ENCODE results near the gene MRPS33.

MRPS33 gene

DNA sequence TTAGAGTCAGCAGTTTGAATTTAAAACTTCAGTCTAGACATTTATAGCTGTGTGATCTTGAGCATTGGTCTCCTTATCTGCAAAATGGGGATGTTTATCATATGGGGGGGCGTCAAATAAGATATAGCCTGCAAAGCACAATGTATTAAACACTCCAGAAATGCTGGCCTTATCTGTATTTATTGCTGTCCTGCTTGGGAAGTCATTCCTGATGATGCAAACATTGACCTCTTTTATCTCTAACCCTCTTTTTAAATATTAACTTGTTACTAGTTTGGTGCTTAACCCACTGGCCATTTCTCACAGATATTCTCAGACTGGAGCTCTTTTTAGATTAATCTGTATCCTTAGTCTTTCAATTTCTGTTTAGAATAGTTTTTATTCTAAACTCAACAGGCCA is 13.2 kb downstream of the MRPS33 start:
- TF ChIP-seq CTCF (IDR thresholded peaks at IDR 0.05; ENCODE audit: low read depth, low read length, poor library complexity, severe bottlenecking) (no peak), EZH2phosphoT487 (IDR thresholded peaks at IDR 0.05; ENCODE audit: borderline replicate concordance, low read length) (no peak)
- peaks cover 13% of the 10 kb centered on the region for H3K27me3 ChIP-seq (ENCODE audit: control insufficient read depth, low read length)

GRCh38 chr7:141001122-141001521 is 13.6 kb downstream of the MRPS33 start:
- Histone ChIP-seq H3K9me3 (ENCODE audit: control insufficient read depth, insufficient read depth, low read length) (no peaks in the 10 kb centered on the region), H3F3A (ENCODE audit: control insufficient read depth, insufficient read depth) (no peaks in the 10 kb centered on the region), H3K27me3 (ENCODE audit: control insufficient read depth, low read length) (peaks cover 13% of the 10 kb centered on the region), H3K27ac (ENCODE audit: low read depth, low read length) (no peak overlapping the region), H3K79me2 (ENCODE audit: control insufficient read depth, low read length) (no peaks in the 10 kb centered on the region), H3K9me2 (replicated peaks; ENCODE audit: control insufficient read depth, low read length) (no peaks in the 10 kb centered on the region), H4K20me1 (ENCODE audit: control insufficient read depth, insufficient read depth, low read depth, low read length) (no peaks in the 10 kb centered on the region), H3K4me3 (ENCODE audit: low read length) (no peak overlapping the region), H3K4me2 (ENCODE audit: low read length) (no peak overlapping the region), H3K36me3 (ENCODE audit: control insufficient read depth, low read length) (peaks cover 8% of the 10 kb centered on the region), H3K4me1 (ENCODE audit: control insufficient read depth, low read length) (no peaks in the 10 kb centered on the region)
- TF ChIP-seq CTCF (IDR thresholded peaks at IDR 0.05; ENCODE audit: low read depth, low read length, poor library complexity, severe bottlenecking) (no peak), EZH2phosphoT487 (IDR thresholded peaks at IDR 0.05; ENCODE audit: borderline replicate concordance, low read length) (no peak)

More for the DNA sequence above, 13.2 kb downstream of the MRPS33 start:
- no peak overlapping the region for H3K4me3 ChIP-seq (ENCODE audit: low read length)
- no peaks in the 10 kb centered on the region for H3F3A ChIP-seq (ENCODE audit: control insufficient read depth, insufficient read depth)
- no peaks in the 10 kb centered on the region for H3K79me2 ChIP-seq (ENCODE audit: control insufficient read depth, low read length)
- no peaks in the 10 kb centered on the region for H4K20me1 ChIP-seq (ENCODE audit: control insufficient read depth, insufficient read depth, low read depth, low read length)
- no peak overlapping the region for H3K4me2 ChIP-seq (ENCODE audit: low read length)
- H3K27ac ChIP-seq (ENCODE audit: low read depth, low read length), result no peak overlapping the region
- no peaks in the 10 kb centered on the region for H3K9me2 ChIP-seq (replicated peaks; ENCODE audit: control insufficient read depth, low read length)
- H3K4me1 ChIP-seq (ENCODE audit: control insufficient read depth, low read length), result no peaks in the 10 kb centered on the region
- H3K9me3 ChIP-seq (ENCODE audit: control insufficient read depth, insufficient read depth, low read length), result no peaks in the 10 kb centered on the region
- H3K36me3 ChIP-seq (ENCODE audit: control insufficient read depth, low read length), result peaks cover 12% of the 10 kb centered on the region

DNA sequence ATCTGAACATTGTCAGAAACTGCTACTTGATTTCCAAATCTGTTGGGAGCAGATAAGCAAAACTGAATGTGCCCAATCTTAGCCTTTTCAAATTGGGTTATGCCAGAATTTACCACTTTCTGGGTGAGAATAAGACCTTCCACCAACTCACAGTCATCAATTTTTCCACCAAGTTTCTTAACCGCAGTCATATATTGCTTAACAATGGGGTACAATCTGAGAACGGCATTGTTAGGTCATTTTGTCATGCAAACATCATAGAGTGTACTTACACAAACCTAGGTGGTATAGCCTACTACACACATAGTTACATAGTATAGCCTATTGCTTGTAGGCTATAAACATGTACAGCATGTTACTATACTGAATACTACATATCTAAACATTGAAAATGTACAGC is 16.0 kb downstream of the MRPS33 start:
- no peak overlapping the region for H3K4me3 ChIP-seq (ENCODE audit: low read length)
- H3K4me2 ChIP-seq (ENCODE audit: low read length), result no peak overlapping the region
- H3K9me2 ChIP-seq (replicated peaks; ENCODE audit: control insufficient read depth, low read length), result no peaks in the 10 kb centered on the region
- H3F3A ChIP-seq (ENCODE audit: control insufficient read depth, insufficient read depth), result no peaks in the 10 kb centered on the region
- H3K9me3 ChIP-seq (ENCODE audit: control insufficient read depth, insufficient read depth, low read length), result no peaks in the 10 kb centered on the region
- TF ChIP-seq CTCF (IDR thresholded peaks at IDR 0.05; ENCODE audit: low read depth, low read length, poor library complexity, severe bottlenecking), result no peak
- no peak for TF ChIP-seq EZH2phosphoT487 (IDR thresholded peaks at IDR 0.05; ENCODE audit: borderline replicate concordance, low read length)
- no peak overlapping the region for H3K27ac ChIP-seq (ENCODE audit: low read depth, low read length)
- H3K36me3 ChIP-seq (ENCODE audit: control insufficient read depth, low read length), result no peaks in the 10 kb centered on the region
- no peaks in the 10 kb centered on the region for H3K4me1 ChIP-seq (ENCODE audit: control insufficient read depth, low read length)
- H4K20me1 ChIP-seq (ENCODE audit: control insufficient read depth, insufficient read depth, low read depth, low read length), result no peaks in the 10 kb centered on the region
- H3K79me2 ChIP-seq (ENCODE audit: control insufficient read depth, low read length), result no peaks in the 10 kb centered on the region
- peaks cover 13% of the 10 kb centered on the region for H3K27me3 ChIP-seq (ENCODE audit: control insufficient read depth, low read length)

DNA sequence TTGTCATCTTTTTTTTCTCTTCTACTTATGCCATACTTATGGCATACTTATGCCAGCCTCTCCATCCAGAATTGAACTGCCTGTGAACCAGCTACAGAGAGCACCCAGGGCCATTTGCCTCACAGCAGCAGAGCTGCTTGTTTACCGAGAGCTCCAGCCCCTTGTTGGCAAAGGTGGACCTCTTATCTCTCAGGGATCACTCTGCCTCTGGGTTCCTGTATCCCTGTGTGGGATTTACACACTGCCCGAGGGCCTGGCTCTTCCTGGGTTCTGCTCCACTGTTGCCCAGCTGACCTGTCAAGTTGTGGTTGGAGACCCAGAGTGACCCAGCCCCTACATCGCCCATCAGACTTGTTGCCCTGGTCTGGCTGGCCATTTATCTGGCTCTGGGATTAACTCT is 22.3 kb downstream of the MRPS33 start:
- Histone ChIP-seq H3K36me3 (ENCODE audit: control insufficient read depth, low read length) (no peaks in the 10 kb centered on the region), H3K27ac (ENCODE audit: low read depth, low read length) (no peak overlapping the region), H3F3A (ENCODE audit: control insufficient read depth, insufficient read depth) (no peaks in the 10 kb centered on the region), H3K4me3 (ENCODE audit: low read length) (no peak overlapping the region), H3K4me1 (ENCODE audit: control insufficient read depth, low read length) (no peaks in the 10 kb centered on the region), H3K4me2 (ENCODE audit: low read length) (no peak overlapping the region), H3K9me3 (ENCODE audit: control insufficient read depth, insufficient read depth, low read length) (no peaks in the 10 kb centered on the region), H4K20me1 (ENCODE audit: control insufficient read depth, insufficient read depth, low read depth, low read length) (no peaks in the 10 kb centered on the region), H3K9me2 (replicated peaks; ENCODE audit: control insufficient read depth, low read length) (no peaks in the 10 kb centered on the region), H3K79me2 (ENCODE audit: control insufficient read depth, low read length) (no peaks in the 10 kb centered on the region), H3K27me3 (ENCODE audit: control insufficient read depth, low read length) (peaks cover 4% of the 10 kb centered on the region; the same call in 1 of the 2 replicates)
- TF ChIP-seq CTCF (IDR thresholded peaks at IDR 0.05; ENCODE audit: low read depth, low read length, poor library complexity, severe bottlenecking) (no peak), EZH2phosphoT487 (IDR thresholded peaks at IDR 0.05; ENCODE audit: borderline replicate concordance, low read length) (no peak)
